Cardiac muscle cell (in vitro differentiated cells and primary cell): ENCODE results near the gene EFHC1. TPM values are rescaled to one million over a fixed set of nuclear protein-coding genes. Genes with fewer than 3 reads are reported as not detected.

Source experiments
- DNase-seq, 2 donors: peaks; one replicate each; pipeline versions ENCODE4 v3.0.0 to v3.0.0-alpha.2; 2010 to 2017; ENCODE audit warnings: low read depth in 1 of 2, low spot score in 1 of 2
- H3K27ac ChIP-seq: fragments of 200-600 bp; sonication (generic); 2 replicates; pipeline ENCODE4 v1.5.1; 2016
- H3K27me3 ChIP-seq: fragments of 200-600 bp; sonication (generic); 2 replicates; pipeline ENCODE4 v1.6.0; 2016; ENCODE audit warnings: control low read depth
- H3K36me3 ChIP-seq: fragments of 200-600 bp; sonication (generic); 2 replicates; pipeline ENCODE4 v1.5.1; 2016; ENCODE audit warnings: control low read depth
- H3K4me1 ChIP-seq: fragments of 200-600 bp; sonication (generic); 2 replicates; pipeline ENCODE4 v1.8.1; 2017; ENCODE audit warnings: low read depth, mild to moderate bottlenecking, mixed run types
- H3K4me3 ChIP-seq: fragments of 200-600 bp; sonication (generic); 2 replicates; pipeline ENCODE4 v1.5.1; 2016; ENCODE audit warnings: mild to moderate bottlenecking
- H3K9me3 ChIP-seq: fragments of 200-600 bp; sonication (generic); 2 replicates; pipeline ENCODE4 v1.5.1; 2017; ENCODE audit warnings: low read depth, mild to moderate bottlenecking, control low read depth
- polyA plus RNA-seq: library from polyadenylated mRNA; unstranded; fragments of >200 nt; fragmentation: Nextera tagmentation; extraction: Ambion mirVana; gene quantifications from 2 replicates; pipeline ENCODE4 v1.2.1, GENCODE V29; 2016
- total RNA-seq: library from RNA; depleted of rRNA; stranded (reverse); fragments of >200 nt; gene quantifications from 2 replicates; pipeline ENCODE4 v1.2.3, GENCODE V29; 2016
- TF ChIP-seq, protein P1 (sequence below): IDR thresholded peaks from 2 replicates; pipeline ENCODE4 v1.5.1; 2012; ENCODE audit warnings: low read depth, mild to moderate bottlenecking, low read length

The EFHC1 gene
- total and polyA plus RNA-seq, 2 experiments from 2014 or later = 21.0 to 22.7 TPM

DNA sequence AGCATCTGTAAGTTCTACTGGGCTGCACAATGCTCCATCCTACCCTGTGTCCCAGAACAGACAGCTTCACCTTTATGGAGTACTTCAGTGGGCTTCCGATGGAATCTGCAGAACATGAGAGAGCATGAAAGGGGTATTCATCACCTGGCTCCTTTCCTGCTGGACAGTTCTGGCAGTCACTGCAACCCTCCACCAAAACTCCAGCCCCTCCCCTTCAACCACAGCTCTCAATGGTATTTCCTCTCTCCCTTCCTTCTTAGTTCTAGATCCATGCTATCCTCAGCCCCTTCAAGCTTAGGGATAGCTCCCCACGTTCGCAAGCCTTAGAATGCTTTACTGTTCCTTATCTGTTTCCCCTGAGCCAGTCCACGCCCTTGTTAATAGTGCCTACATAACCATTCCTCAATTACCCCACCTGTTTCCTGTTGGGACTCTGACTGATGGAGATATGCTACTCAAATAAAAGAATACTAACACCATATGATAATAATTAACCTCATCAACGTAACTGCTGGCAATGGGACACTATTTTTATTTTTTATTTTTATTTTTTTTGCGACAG is 130.0 kb downstream of the EFHC1 start:
- H3K36me3 ChIP-seq = no peaks in the 10 kb centered on the region
- peaks cover 15% of the 10 kb centered on the region for H3K4me1 ChIP-seq
- H3K9me3 ChIP-seq = no peaks in the 10 kb centered on the region
- no peaks in the 10 kb centered on the region for H3K27me3 ChIP-seq
- DNase-seq = peak in 1 of 2 donors; percentile 40
- TF ChIP-seq, protein P1, sequence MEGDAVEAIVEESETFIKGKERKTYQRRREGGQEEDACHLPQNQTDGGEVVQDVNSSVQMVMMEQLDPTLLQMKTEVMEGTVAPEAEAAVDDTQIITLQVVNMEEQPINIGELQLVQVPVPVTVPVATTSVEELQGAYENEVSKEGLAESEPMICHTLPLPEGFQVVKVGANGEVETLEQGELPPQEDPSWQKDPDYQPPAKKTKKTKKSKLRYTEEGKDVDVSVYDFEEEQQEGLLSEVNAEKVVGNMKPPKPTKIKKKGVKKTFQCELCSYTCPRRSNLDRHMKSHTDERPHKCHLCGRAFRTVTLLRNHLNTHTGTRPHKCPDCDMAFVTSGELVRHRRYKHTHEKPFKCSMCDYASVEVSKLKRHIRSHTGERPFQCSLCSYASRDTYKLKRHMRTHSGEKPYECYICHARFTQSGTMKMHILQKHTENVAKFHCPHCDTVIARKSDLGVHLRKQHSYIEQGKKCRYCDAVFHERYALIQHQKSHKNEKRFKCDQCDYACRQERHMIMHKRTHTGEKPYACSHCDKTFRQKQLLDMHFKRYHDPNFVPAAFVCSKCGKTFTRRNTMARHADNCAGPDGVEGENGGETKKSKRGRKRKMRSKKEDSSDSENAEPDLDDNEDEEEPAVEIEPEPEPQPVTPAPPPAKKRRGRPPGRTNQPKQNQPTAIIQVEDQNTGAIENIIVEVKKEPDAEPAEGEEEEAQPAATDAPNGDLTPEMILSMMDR = no peak
- H3K27ac ChIP-seq = no peak overlapping the region
- no peak overlapping the region for H3K4me3 ChIP-seq

DNA sequence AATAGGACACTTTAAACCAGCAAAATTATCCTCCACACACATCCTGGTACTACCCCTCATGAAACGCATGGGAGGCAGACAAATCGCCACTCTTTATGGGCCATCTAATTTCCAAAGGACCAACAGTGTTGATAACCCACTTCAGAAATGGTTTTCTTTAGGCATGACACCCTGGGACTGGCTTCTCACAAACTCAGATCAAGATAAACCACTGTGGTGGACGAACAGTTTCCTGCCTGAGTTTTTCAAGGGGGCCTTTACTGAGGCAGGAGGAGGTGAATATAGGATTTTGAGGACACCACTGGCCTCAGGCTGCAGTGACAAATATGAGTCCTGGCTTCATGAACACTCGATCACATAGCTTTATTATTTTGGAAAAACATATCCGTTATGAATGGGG is 130.7 kb downstream of the EFHC1 start:
- TF ChIP-seq, protein P1 = no peak
- H3K4me3 ChIP-seq = no peak overlapping the region
- peaks cover 15% of the 10 kb centered on the region for H3K4me1 ChIP-seq
- H3K27me3 ChIP-seq = no peaks in the 10 kb centered on the region
- H3K9me3 ChIP-seq = no peaks in the 10 kb centered on the region
- no peak overlapping the region for H3K27ac ChIP-seq
- no peak for DNase-seq
- H3K36me3 ChIP-seq = no peaks in the 10 kb centered on the region

DNA sequence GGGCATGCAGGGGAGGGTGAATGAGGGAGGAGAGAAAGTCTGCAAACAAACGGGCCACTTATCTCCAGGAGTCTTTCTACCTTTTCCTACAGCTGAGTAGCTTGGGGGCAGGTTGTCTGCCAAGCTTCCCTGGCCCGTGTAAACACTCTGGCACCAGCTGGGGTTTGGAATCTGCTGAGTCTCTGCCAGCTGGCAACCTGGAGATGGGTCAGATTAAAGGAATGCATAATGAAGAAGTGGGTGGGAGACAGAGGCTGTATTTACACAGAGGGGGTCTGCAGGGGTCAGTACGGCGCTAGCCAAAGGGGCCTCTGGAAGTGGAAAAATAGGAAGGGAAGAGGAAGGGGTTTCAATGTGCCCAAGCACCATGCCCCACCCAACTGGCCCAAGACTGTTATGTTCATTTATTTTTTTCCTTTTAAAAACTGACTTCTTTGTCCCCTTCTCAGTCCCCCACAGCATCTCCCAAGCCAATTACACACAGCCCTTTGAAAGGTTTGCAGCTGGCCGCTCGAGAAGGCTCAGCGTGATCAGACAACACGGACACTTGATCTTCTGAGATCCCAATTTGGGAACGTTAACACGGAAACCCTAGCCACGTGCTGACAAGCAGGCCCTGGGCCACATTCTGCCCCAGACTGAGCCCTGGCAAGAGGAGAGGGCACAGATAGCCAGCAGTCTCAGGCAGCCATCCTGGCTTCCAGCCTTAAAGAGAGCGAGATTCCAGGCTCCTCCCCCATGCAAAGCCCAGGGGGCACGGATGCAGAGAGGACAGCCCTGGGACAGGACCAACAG is 131.5 kb downstream of the EFHC1 start:
- DNase-seq = peak; percentile 28 to 80
- TF ChIP-seq, protein P1 = peak; percentile 15
- Histone ChIP-seq H3K9me3 (no peaks in the 10 kb centered on the region), H3K4me3 (no peak overlapping the region), H3K4me1 (peaks cover 15% of the 10 kb centered on the region), H3K27me3 (no peaks in the 10 kb centered on the region), H3K27ac (peak overlapping the region; percentile 44), H3K36me3 (no peaks in the 10 kb centered on the region)

DNA sequence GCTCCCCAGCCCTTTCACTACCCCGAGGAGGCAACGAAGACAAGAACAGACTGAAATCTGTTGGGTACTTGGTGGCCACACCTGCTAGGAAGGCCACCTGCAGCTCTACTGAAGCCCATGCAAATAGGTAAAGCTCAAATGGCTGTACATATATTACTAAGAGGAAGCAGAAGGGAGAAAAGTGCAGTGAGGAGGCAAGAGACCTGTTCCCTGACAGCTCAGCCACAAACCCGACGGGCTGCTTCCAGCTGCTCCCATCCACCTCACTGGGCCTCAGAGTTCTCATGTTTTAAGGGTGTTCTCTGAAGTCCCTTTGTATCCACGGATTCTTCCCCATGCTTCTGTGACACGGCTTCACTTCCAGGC is 132.1 kb downstream of the EFHC1 start:
- peaks cover 15% of the 10 kb centered on the region for H3K4me1 ChIP-seq
- DNase-seq = no peak
- peak overlapping the region; percentile 44 for H3K27ac ChIP-seq

DNA sequence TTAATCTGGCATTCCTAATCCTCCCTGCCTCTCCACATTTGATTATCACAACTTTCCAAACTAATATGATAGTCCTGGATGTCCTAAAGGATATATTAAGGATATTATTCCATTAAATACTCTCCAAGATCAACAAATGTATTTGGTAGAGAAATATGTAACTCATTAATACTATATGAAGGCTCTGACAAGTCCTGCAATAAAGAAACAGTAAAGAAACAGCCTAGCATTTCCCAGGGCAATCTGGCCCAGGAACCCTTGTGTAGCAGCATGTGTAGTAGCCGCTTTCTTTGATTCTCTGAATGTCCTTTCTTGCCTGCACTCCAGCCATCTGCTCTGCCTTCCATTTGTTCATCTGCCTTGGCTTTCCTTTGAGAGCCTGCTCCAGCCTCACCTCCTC is 133.0 kb downstream of the EFHC1 start:
- Histone ChIP-seq H3K9me3 (no peaks in the 10 kb centered on the region), H3K27me3 (no peaks in the 10 kb centered on the region), H3K36me3 (no peaks in the 10 kb centered on the region), H3K4me1 (peaks cover 23% of the 10 kb centered on the region), H3K27ac (no peak overlapping the region), H3K4me3 (no peak overlapping the region)
- DNase-seq = no peak
- TF ChIP-seq, protein P1 = no peak

More for the DNA sequence above, 132.1 kb downstream of the EFHC1 start:
- H3K9me3 ChIP-seq = no peaks in the 10 kb centered on the region
- H3K36me3 ChIP-seq = no peaks in the 10 kb centered on the region
- H3K27me3 ChIP-seq = no peaks in the 10 kb centered on the region
- no peak overlapping the region for H3K4me3 ChIP-seq
- TF ChIP-seq, protein P1 = no peak
